HG03342 (cell line): ENCODE measurements around the gene KDR.

Experiments used
- ATAC-seq: cut with Tn5 transposase; IDR thresholded peaks from one replicate; pipeline ENCODE4 v1.9.1; 2021; ENCODE audit warnings: mild to moderate bottlenecking, moderate library complexity; ENCODE audit not compliant: unreplicated experiment

Gene KDR

GRCh38 chr4:55124322-55125076, 896 bp downstream of the KDR start:
- ATAC-seq = no peak

GRCh38 chr4:55123791-55124190, 1.6 kb downstream of the KDR start:
- ATAC-seq = no peak

- no peak for ATAC-seq
These were observed 3.2 kb downstream of the KDR start for GRCh38 chr4:55122235-55122634.

DNA sequence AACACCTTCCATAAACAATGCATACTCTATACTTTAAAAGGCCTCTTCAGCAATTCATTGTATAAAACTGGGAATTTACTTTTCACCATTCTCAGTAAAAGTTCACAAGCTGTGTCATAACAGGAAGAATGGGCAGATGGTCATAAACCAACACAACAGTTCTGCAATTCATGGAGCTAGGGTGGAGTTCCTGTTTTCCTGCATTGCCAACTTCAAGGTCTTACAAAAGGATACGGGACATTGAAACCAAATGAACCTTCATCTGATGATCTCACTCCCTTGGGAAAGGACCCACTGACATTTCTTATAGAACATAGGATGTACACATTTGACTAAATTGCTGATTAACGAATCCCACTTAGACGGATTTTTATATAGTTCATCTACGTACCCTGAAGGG, 4.1 kb downstream of the KDR start:
- no peak for ATAC-seq

DNA sequence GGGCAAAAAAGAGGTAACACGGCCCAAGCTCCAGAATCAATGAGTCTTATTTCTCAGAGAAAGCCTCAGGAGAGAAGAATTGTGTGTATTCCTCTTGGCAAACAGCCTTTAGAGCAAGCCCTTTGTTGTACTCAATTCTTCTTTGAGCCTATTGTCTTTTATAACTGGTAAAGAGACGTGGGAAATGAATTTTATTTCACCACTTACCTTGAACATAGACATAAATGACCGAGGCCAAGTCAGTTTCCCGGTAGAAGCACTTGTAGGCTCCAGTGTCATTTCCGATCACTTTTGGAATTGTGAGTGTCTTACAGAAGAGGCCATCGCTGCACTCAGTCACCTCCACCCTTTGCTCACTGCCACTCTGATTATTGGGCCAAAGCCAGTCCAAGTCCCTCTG, 7.0 kb downstream of the KDR start:
- ATAC-seq = no peak

- no peak for ATAC-seq
These were observed 7.9 kb downstream of the KDR start for GRCh38 chr4:55117511-55117910.

DNA sequence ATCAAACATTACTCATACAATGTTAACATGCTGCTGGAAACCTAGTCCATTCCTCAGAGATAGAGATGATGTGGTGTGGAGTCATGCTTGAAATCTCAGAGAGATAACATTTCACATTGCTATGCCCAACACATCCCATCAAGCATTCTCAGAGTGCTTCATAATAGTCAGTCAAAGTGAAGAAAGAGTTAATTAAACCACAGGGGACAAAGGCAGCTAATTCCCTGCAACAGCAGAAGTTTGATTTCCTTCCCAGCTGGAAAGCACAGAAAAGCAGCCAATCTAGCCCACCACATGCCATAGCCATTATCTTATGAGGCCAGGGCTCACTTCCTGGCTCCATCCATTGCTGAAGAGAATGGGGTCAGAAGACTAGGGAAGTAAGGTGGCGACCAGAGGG, 8.9 kb downstream of the KDR start:
- no peak for ATAC-seq

DNA sequence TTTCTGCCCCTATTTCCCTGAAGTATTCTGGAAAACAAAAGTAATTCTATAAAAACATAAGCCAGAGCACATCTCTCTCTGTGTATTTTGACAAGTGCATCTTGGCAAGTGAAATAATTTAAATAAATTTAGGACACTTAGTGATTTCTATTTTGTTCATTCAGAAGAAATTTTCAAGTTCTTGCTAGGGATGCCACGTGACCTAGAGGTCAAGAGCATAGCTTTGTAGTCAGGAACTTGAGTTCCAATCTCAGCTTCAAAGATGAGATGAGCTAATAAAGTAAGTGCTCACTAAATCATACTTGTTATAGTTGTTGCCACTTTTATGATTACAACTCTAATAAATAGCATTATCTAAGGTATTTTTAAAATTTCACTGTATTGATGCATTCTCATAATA, 13.8 kb downstream of the KDR start:
- ATAC-seq = no peak

DNA sequence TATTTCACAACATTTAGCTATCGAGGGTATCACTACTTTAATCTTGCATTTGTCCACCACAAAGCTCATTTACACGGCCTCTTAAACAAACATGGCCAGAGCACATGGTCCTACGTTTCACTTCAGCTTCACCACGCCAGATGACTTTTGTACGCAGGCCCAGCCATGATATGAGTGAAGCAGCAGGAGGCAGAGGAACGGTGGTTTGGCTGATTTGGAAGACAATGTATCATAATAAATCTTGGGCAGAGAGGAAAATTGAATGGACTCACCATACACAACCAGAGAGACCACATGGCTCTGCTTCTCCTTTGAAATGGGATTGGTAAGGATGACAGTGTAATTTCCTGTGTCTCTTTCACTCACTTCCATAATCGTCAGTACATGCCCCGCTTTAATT, 15.3 kb downstream of the KDR start:
- ATAC-seq = no peak

DNA sequence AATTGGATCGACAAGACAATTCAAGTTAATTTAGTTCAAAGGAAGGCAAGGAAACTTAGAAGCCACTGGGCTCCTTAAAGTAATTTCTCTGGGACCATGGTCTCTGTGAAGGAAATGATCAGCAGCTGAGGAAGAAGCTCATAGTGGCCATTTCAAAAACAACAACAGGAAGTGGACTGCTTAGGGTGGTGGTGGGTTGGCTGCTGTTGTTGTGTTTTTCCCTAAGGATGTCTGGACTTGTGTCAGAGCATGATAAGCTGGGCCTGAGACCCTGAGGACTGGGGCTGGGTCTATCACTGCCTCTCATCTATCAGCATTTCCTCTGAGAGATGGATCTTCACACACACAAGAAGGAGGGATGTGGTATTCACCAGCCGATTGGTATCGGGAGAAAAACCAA, 18.3 kb downstream of the KDR start:
- ATAC-seq = no peak

- no peak for ATAC-seq
These were observed 22.2 kb downstream of the KDR start for GRCh38 chr4:55103224-55103623.

DNA sequence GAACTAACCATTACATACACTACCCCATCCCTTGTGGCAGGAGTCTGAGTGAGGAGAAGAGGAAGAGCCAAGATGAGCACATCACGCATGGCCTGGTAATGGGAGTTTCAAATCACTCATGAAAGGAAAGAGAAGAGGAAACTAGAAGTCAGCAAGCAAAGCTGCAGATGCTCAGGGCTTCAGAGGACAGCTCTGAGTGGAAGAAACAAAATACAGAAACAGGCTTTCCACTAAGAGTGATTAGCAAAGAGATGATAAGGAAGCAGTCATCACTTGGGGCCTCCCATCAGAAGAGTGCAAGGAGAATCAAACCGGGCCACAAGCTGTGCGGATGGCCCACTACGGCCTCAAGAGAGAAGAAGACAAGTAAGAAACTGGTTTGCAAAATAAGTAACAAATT, 25.6 kb downstream of the KDR start:
- no peak for ATAC-seq

DNA sequence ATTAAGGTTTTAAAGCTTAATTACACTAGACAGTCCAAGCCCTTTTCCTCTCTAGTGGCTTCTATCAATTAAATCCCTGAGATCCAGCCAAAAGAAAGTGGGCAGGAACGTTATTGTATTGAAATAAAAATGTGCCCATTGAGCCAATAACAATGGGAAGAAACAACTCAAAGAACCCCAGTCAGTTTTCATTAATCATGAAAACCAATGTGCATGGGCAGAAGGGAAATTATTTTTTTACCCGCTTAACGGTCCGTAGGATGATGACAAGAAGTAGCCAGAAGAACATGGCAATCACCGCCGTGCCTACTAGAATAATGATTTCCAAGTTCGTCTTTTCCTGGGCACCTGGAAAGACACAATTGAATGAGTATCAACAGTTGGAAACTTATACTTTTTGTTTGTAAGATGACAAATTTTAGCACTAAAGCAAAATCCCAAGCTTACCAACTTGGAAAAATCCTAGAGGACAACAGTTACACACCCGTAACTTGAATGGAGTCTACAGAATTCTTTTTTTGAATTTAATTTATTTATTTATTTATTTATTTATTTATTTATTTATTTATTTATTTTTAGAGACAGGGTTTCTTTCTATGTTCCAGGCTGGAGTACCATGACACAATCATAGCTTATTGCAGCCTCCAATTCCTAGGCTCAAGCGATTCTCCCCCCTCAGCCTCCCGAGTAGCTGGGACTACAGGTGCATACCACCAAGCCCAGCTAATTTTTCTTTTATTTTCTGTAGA, 26.8 kb downstream of the KDR start:
- no peak for ATAC-seq

GRCh38 chr4:55096619-55097018, 28.8 kb downstream of the KDR start:
- no peak for ATAC-seq

DNA sequence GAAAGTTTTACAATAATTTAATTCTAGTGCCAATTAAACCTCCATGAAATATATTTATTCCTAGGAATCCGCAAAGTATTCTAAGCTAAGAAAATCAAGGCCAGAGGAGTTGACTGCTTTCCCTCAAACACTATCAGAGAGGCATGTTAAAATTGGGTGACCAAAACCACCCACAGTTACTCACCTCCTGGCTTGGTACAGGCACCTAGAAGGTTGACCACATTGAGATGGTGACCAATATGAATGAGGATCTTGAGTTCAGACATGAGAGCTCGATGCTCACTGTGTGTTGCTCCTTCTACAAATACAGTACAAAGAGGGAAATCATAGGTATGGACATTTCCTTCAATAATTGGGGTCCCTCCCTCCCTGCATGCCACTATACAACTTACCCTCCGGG, 29.4 kb downstream of the KDR start:
- ATAC-seq = no peak

DNA sequence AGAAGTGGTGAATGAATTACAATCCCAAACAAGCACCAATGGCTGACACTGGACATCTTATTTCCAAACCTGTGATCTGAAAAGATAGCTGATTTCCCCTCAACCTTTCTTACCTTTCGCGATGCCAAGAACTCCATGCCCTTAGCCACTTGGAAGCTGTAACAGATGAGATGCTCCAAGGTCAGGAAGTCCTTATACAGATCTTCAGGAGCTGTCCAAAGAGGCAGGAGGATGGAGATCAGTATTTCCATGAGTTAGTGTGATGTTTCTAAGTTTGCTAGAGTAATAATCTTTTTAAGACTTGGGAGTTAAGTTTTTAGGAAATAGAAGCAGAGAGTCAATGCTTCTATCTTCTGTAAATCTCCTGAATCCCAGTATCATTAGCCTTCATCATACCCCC, 32.9 kb downstream of the KDR start:
- no peak for ATAC-seq

DNA sequence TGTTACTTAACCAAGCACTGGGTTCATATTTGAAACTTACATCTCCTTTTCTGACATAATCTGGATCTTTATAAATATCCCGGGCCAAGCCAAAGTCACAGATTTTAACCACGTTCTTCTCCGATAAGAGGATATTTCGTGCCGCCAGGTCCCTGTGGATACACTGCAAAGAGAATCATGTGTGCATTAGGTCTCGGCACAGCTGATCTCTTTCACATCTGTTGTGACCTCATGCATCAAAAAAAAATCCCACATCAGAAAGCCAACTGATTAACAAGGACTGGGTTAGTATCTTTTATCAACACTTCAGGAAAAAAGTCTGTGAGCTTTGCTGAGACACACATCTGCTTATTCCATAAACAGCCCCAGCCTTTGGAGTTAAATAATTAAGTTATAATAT, 35.5 kb downstream of the KDR start:
- no peak for ATAC-seq

DNA sequence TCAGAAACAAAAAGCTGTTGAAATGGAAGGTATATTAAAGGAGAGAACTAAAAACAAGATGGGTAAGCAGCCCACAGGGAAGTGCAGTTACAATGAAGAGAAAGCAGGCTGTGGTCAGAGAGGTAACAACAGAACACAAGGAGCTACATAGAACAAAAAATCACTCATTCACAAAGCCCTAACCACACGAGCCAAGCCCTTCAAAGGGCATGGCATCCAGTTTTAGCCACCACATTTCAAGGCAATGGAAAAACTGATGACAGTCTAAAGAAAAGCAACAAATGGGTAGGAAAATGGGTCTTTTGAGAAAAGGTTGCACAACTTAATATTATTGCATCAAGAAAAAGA, 37.5 kb downstream of the KDR start:
- ATAC-seq = no peak

GRCh38 chr4:55087009-55087912, 38.1 kb downstream of the KDR start:
- no peak for ATAC-seq

DNA sequence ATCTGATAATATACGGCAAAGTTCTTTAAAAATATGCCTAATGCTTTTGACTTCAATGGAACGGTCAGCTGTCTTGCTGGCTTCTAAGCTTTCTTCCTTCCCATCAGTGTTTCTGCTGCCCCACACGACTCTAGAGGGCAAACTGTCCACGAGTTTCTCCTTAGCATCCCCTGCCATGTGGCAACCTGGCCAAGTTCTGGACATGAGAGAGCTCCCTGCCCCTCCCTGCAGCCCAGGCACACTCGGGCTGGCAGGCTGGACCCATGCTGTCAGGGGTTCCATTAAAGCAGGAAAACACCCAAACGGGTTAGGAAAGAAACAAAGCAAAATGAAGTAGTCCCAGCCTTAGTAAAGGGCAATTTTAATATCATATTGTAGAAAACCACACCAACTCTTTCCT, 38.8 kb downstream of the KDR start:
- ATAC-seq = no peak

DNA sequence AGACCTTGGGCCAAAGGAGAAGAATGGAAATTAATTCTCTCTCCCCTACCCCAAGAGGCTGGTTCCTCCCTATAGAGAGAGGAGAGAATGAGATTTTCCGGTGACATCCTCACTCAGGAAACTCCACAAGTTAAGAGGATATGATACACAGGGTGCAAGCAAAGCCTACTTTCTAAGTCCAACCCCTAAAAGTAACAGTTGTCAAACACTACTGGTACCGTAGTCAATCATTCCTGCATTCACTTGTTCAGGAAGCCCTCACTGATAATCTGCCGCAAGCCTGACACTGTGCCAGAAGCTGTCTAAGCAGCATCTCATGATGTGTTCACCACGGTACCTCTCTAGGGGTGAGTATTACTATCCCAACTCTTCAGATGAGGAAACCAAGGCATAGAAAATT, 41.7 kb downstream of the KDR start:
- no peak for ATAC-seq

GRCh38 chr4:55082756-55083155, 42.6 kb downstream of the KDR start:
- no peak for ATAC-seq
